HEK293 (cell line): ENCODE data around the gene NUB1.
A peak's percentile ranks its signal among the peaks of the same experiment; 100 is the strongest.

Source experiments
- CTCF ChIA-PET: fragments of 350-600 bp; formaldehyde crosslinking; extraction: SDS; loops from one replicate; lab custom pipeline; 2021; ENCODE audit warnings: antibody characterized with exemption; lab: Yijun Ruan, JAX
- POLR2A ChIA-PET: fragments of 300-600 bp; formaldehyde crosslinking; extraction: SDS; loops from one replicate; lab custom pipeline; 2020; ENCODE audit warnings: antibody characterized with exemption, inconsistent platforms; lab: Yijun Ruan, JAX
- H3K27ac ChIP-seq: fragments of 200-500 bp; sonication (Bioruptor generic); 2 replicates; pipeline ENCODE4 v1.5.1; 2014; ENCODE audit warnings: low read depth, low read length, control low read depth, inconsistent platforms; ENCODE audit errors: extremely low read depth
- H3K36me3 ChIP-seq, 2 experiments: fragments of 200-500 bp in 1 of 2; sonication (Bioruptor generic) in 1 of 2; 1 replicate in 1 of 2; 2 replicates in 1 of 2; pipeline ENCODE4 v1.5.1; 2014 to 2017; ENCODE audit warnings: inconsistent platforms in 2 of 2, low read length in 2 of 2; ENCODE audit not compliant: control insufficient read depth in 2 of 2, insufficient read depth in 1 of 2
- H3K4me1 ChIP-seq: fragments of 200-500 bp; sonication (Bioruptor generic); 2 replicates; pipeline ENCODE4 v1.5.1; 2014; ENCODE audit warnings: mild to moderate bottlenecking, low read length, inconsistent platforms; ENCODE audit not compliant: control insufficient read depth, insufficient read depth
- H3K4me3 ChIP-seq: 2 replicates; pipeline ENCODE4 v1.5.1; 2011; ENCODE audit warnings: low read depth, mild to moderate bottlenecking, control low read depth, low read length, moderate library complexity
- H3K9me3 ChIP-seq: fragments of 200-500 bp; sonication (Bioruptor generic); 2 replicates; pipeline ENCODE4 v1.5.1; 2014; ENCODE audit warnings: low read depth, low read length, inconsistent platforms; ENCODE audit not compliant: control insufficient read depth, insufficient read depth
- CTCF ChIP-seq: fragments of 450-650 bp; formaldehyde crosslinking; IDR thresholded peaks from 2 replicates; pipeline ENCODE4 v1.5.1; 2016; ENCODE audit warnings: missing biosample characterization, missing genetic modification characterization
- MYNN ChIP-seq: fragments of 450-650 bp; formaldehyde crosslinking; IDR thresholded peaks from 2 replicates; pipeline ENCODE4 v1.5.1; 2016; ENCODE audit warnings: missing biosample characterization, missing genetic modification characterization, borderline replicate concordance
- SCRT1 ChIP-seq: fragments of 450-650 bp; formaldehyde crosslinking; IDR thresholded peaks from 2 replicates; pipeline ENCODE4 v1.5.1; 2016; ENCODE audit warnings: missing biosample characterization, missing genetic modification characterization, borderline replicate concordance
- TCF7L2 ChIP-seq: IDR thresholded peaks from 2 replicates; pipeline ENCODE4 v1.6.1; 2011; ENCODE audit warnings: low read depth, mild to moderate bottlenecking, inconsistent platforms, low read length, moderate library complexity, borderline replicate concordance
- TSHZ1 ChIP-seq: fragments of 450-650 bp; formaldehyde crosslinking; IDR thresholded peaks from 2 replicates; pipeline ENCODE4 v1.5.1; 2016; ENCODE audit warnings: missing biosample characterization, missing genetic modification characterization, borderline replicate concordance
- ZBTB17 ChIP-seq: fragments of 450-650 bp; formaldehyde crosslinking; IDR thresholded peaks from 2 replicates; pipeline ENCODE4 v1.5.1; 2016; ENCODE audit warnings: missing biosample characterization, missing genetic modification characterization
- ZBTB21 ChIP-seq: fragments of 450-650 bp; formaldehyde crosslinking; IDR thresholded peaks from 2 replicates; pipeline ENCODE4 v1.5.1; 2017; ENCODE audit warnings: missing biosample characterization, missing genetic modification characterization
- ZBTB48 ChIP-seq: fragments of 450-650 bp; formaldehyde crosslinking; IDR thresholded peaks from 2 replicates; pipeline ENCODE4 v1.5.1; 2016; ENCODE audit warnings: missing biosample characterization, missing genetic modification characterization
- ZEB2 ChIP-seq: fragments of 450-650 bp; formaldehyde crosslinking; IDR thresholded peaks from 2 replicates; pipeline ENCODE4 v1.5.1; 2016; ENCODE audit warnings: missing biosample characterization, missing genetic modification characterization
- ZNF121 ChIP-seq: fragments of 450-650 bp; formaldehyde crosslinking; IDR thresholded peaks from 2 replicates; pipeline ENCODE4 v1.5.1; 2016; ENCODE audit warnings: missing biosample characterization, missing genetic modification characterization
- ZNF174 ChIP-seq: fragments of 450-650 bp; formaldehyde crosslinking; IDR thresholded peaks from 2 replicates; pipeline ENCODE4 v1.5.0; 2017; ENCODE audit warnings: missing biosample characterization, mild to moderate bottlenecking, missing genetic modification characterization
- ZNF175 ChIP-seq: fragments of 450-650 bp; formaldehyde crosslinking; IDR thresholded peaks from 2 replicates; pipeline ENCODE4 v1.5.1; 2016; ENCODE audit warnings: missing biosample characterization, missing genetic modification characterization
- ZNF19 ChIP-seq: fragments of 450-650 bp; formaldehyde crosslinking; IDR thresholded peaks from 2 replicates; pipeline ENCODE4; 2016; ENCODE audit warnings: missing biosample characterization, missing genetic modification characterization, low read depth
- ZNF366 ChIP-seq: fragments of 450-650 bp; formaldehyde crosslinking; conservative IDR thresholded peaks from 2 replicates; pipeline ENCODE4 v1.5.1; 2016; ENCODE audit warnings: missing biosample characterization, missing genetic modification characterization
- ZNF488 ChIP-seq: fragments of 450-650 bp; formaldehyde crosslinking; IDR thresholded peaks from 2 replicates; pipeline ENCODE4 v1.5.1; 2016; ENCODE audit warnings: missing biosample characterization, missing genetic modification characterization
- ZNF513 ChIP-seq: fragments of 450-650 bp; IDR thresholded peaks from 2 replicates; pipeline ENCODE4 v1.5.1; 2018; ENCODE audit warnings: missing biosample characterization, missing genetic modification characterization
- ZNF596 ChIP-seq: fragments of 450-650 bp; IDR thresholded peaks from 2 replicates; pipeline ENCODE4 v1.5.0; 2018; ENCODE audit warnings: missing biosample characterization, mild to moderate bottlenecking, missing genetic modification characterization, moderate library complexity
- ZNF654 ChIP-seq: fragments of 450-650 bp; formaldehyde crosslinking; IDR thresholded peaks from 2 replicates; pipeline ENCODE4 v1.5.1; 2016; ENCODE audit warnings: low read depth, missing biosample characterization, missing genetic modification characterization
- ZNF677 ChIP-seq: fragments of 450-650 bp; IDR thresholded peaks from 2 replicates; pipeline ENCODE4 v1.5.0; 2018; ENCODE audit warnings: missing biosample characterization, mild to moderate bottlenecking, missing genetic modification characterization, moderate library complexity
- ZNF692 ChIP-seq: fragments of 450-650 bp; formaldehyde crosslinking; IDR thresholded peaks from 2 replicates; pipeline ENCODE4 v1.5.1; 2016; ENCODE audit warnings: missing biosample characterization, missing genetic modification characterization
- ZNF768 ChIP-seq: fragments of 450-650 bp; formaldehyde crosslinking; IDR thresholded peaks from 2 replicates; pipeline ENCODE4 v1.5.1; 2018; ENCODE audit warnings: missing biosample characterization, mild to moderate bottlenecking, missing genetic modification characterization
- ZNF776 ChIP-seq: fragments of 450-650 bp; formaldehyde crosslinking; IDR thresholded peaks from 2 replicates; pipeline ENCODE4 v1.5.0; 2017; ENCODE audit warnings: missing biosample characterization, missing genetic modification characterization, borderline replicate concordance
- ZSCAN23 ChIP-seq: fragments of 450-650 bp; formaldehyde crosslinking; IDR thresholded peaks from 2 replicates; pipeline ENCODE4 v1.5.1; 2016; ENCODE audit warnings: missing biosample characterization, missing genetic modification characterization

NUB1 gene

GRCh38 chr7:151315038-151315655 lies 26.5 kb upstream of the NUB1 start:
- ChIA-PET CTCF (interaction anchor here (0.6 to 5.5 kb wide), 38 partner anchors 10 to 873 kb away, joined by 3 to 157 read pairs (median 4); partner anchors contain the start of gene NUB1), POLR2A (interaction anchor here (0.7 kb wide), 1 partner anchor 18 kb away, joined by 3 read pairs; no protein-coding TSS in a partner anchor)
- no peaks in the 10 kb centered on the region for H3K36me3 ChIP-seq
- no peaks in the 10 kb centered on the region for H3K4me1 ChIP-seq
- no peak overlapping the region for H3K27ac ChIP-seq
- H3K9me3 ChIP-seq, result no peaks in the 10 kb centered on the region
- H3K4me3 ChIP-seq, result no peak overlapping the region
- TF ChIP-seq MYNN (tag by site-specific recombination), result 0 out of 2 replicates have a peak, but pooled peaks have one; percentile 19
- TF ChIP-seq ZNF366 (tag by site-specific recombination), result 0 out of 2 replicates have a peak, but pooled peaks have one; percentile 14
- TF ChIP-seq ZNF654 (tag by site-specific recombination), result peak; percentile 87
- TF ChIP-seq TCF7L2, result no peak

GRCh38 chr7:151316896-151317295 lies 24.7 kb upstream of the NUB1 start:
- ChIA-PET POLR2A (no interaction called here), CTCF (interaction anchor here (0.7 to 5.5 kb wide), 10 partner anchors 9 to 502 kb away, joined by 3 to 157 read pairs (median 3); no protein-coding TSS in a partner anchor)
- Histone ChIP-seq H3K4me3 (no peak overlapping the region), H3K36me3 (no peaks in the 10 kb centered on the region), H3K9me3 (no peaks in the 10 kb centered on the region), H3K27ac (no peak overlapping the region), H3K4me1 (no peaks in the 10 kb centered on the region)
- no peak for TF ChIP-seq ZNF19 (tag by site-specific recombination)
- TF ChIP-seq ZBTB48 (tag by site-specific recombination), result no peak
- TF ChIP-seq ZNF692 (tag by site-specific recombination), result no peak
- no peak for TF ChIP-seq ZNF488 (tag by site-specific recombination)
- no peak for TF ChIP-seq ZSCAN23 (tag by site-specific recombination)
- TF ChIP-seq ZNF677 (tag by site-specific recombination), result no peak
- no peak for TF ChIP-seq ZEB2
- TF ChIP-seq ZNF513 (tag by site-specific recombination), result no peak
- TF ChIP-seq ZNF776, result no peak
- no peak for TF ChIP-seq ZNF175 (tag by site-specific recombination)

GRCh38 chr7:151317936-151318335 lies 23.7 kb upstream of the NUB1 start:
- POLR2A ChIA-PET, result no interaction called here
- Histone ChIP-seq H3K4me3 (no peak overlapping the region), H3K9me3 (no peaks in the 10 kb centered on the region), H3K4me1 (no peaks in the 10 kb centered on the region), H3K36me3 (no peaks in the 10 kb centered on the region), H3K27ac (no peak overlapping the region)
- CTCF ChIA-PET, result interaction anchor here (0.7 to 5.5 kb wide), 3 partner anchors 33 to 441 kb away, joined by 3 to 157 read pairs (median 7); no protein-coding TSS in a partner anchor
- no peak for TF ChIP-seq ZNF596 (tag by site-specific recombination)
- no peak for TF ChIP-seq SCRT1 (tag by site-specific recombination)
- no peak for TF ChIP-seq TSHZ1 (tag by site-specific recombination)
- TF ChIP-seq ZNF174 (tag by site-specific recombination), result no peak
- TF ChIP-seq ZBTB21 (tag by site-specific recombination), result no peak
- TF ChIP-seq ZBTB17, result no peak
- no peak for TF ChIP-seq ZNF121
- no peak for TF ChIP-seq ZNF768 (tag by site-specific recombination)
- no peak for TF ChIP-seq CTCF
- no peak for TF ChIP-seq ZNF19 (tag by site-specific recombination)
